Esophagus muscularis mucosa (tissue), 4 donors: ENCODE measurements around the gene CD33. TPM values are rescaled to one million over a fixed set of nuclear protein-coding genes. Genes with fewer than 3 reads are reported as not detected.
A peak's percentile ranks its signal among the peaks of the same experiment; 100 is the strongest.
"Not testable (repeated sequence)": the region's sequence is repeated elsewhere in the genome, so short reads cannot be mapped to it uniquely, and the experiment has no call there.

ENCODE experiments used
- DNase-seq: peaks from one replicate; pipeline ENCODE4 v3.0.0-alpha.2; 2017; ENCODE audit errors: extremely low spot score
- H3K27ac ChIP-seq, 4 donors: fragments of 200-600 bp; sonication (generic); replicated peaks in 1 of 4; 1 replicate in 3 of 4; 2 replicates in 1 of 4; pipeline ENCODE4 v1.5.1; 2016 to 2019; ENCODE audit warnings: mild to moderate bottlenecking in 1 of 4
- H3K27me3 ChIP-seq, 4 donors: fragments of 200-600 bp; sonication (generic); one replicate each; pipeline versions ENCODE4 v1.5.1 to v1.6.0; 2016 to 2019
- H3K36me3 ChIP-seq, 4 donors: fragments of 200-600 bp; sonication (generic); one replicate each; pipeline ENCODE4 v1.5.1; 2016 to 2019
- H3K4me1 ChIP-seq, 4 donors: fragments of 200-600 bp; sonication (generic); one replicate each; pipeline ENCODE4 v1.5.1; 2016 to 2019
- H3K4me3 ChIP-seq, 4 donors: fragments of 200-600 bp; sonication (generic); 1 replicate in 2 of 4; 2 replicates in 2 of 4; pipeline ENCODE4 v1.5.1; 2016 to 2019; ENCODE audit warnings: mild to moderate bottlenecking in 4 of 4, moderate library complexity in 1 of 4
- H3K9me3 ChIP-seq, 4 donors: fragments of 200-600 bp; sonication (generic); 1 replicate in 3 of 4; 2 replicates in 1 of 4; pipeline ENCODE4 v1.5.1; 2016 to 2019
- EP300 ChIP-seq: sonication (generic); formaldehyde crosslinking; IDR thresholded peaks from one replicate; pipeline ENCODE4 v1.6.1; 2017; ENCODE audit warnings: antibody characterized with exemption
- POLR2A ChIP-seq: fragments of 450-650 bp; IDR thresholded peaks from one replicate; pipeline ENCODE4 v1.6.1; 2017; ENCODE audit warnings: antibody characterized with exemption, moderate library complexity, mild to moderate bottlenecking, low read depth
- POLR2AphosphoS5 ChIP-seq, 2 donors: sonication (generic); formaldehyde crosslinking; IDR thresholded peaks; one replicate each; pipeline ENCODE4 v1.6.1; 2017; ENCODE audit warnings: antibody characterized with exemption in 2 of 2
- WGBS: methylation state at CpG from one replicate; pipeline ENCODE4 v1.1.5; 2018; 5-methylcytosine and 5-hydroxymethylcytosine counted together
- intact Hi-C: fragments of 100-400 bp; cut with DNase I; formaldehyde crosslinking; loops from one replicate; pipeline ENCODE4 v1.15.1; 2023
- total RNA-seq, 4 donors: library from RNA; depleted of rRNA; stranded (reverse); fragments of >200 nt; gene quantifications; one replicate each; pipeline versions ENCODE4 v1.1.0 to v1.2.1, GENCODE V29; 2016
- TF ChIP-seq, protein P1 (sequence below), 3 experiments: fragments of 200-600 bp in 2 of 3; fragments of 450-650 bp in 1 of 3; sonication (generic) in 2 of 3; IDR thresholded peaks; one replicate each; pipeline ENCODE4 v1.5.1; 2017 to 2019; ENCODE audit warnings: antibody characterized with exemption in 3 of 3, mild to moderate bottlenecking in 2 of 3, moderate library complexity in 1 of 3

Gene CD33
- total RNA-seq, 4 donors from 2014 or later: 3.0 to 9.9 (median 5.5) TPM

DNA sequence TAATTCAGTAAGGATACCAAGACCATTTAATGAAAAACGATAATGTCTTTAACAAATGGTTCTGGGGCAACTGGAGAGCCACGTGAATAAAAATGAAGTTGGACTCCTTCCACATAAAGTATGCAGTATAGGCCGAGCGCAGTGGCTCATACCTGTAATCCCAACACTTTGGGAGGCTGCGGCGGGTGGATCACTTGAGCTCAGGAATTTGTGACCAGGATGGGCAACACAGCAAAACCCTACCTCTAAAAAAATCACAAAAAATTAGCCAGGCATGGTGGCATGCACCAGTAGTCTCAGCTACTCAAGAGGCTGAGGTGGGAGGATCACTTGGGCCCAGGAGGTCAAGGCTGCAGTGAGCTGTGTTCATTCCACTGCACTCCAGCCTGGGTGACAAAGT, 20.6 kb upstream of the CD33 start:
- Histone ChIP-seq H3K4me3 (no peak overlapping the region), H3K9me3 (no peaks in the 10 kb centered on the region), H3K4me1 (no peaks in the 10 kb centered on the region), H3K36me3 (no peaks in the 10 kb centered on the region), H3K27ac (no peak overlapping the region), H3K27me3 (peaks cover 0 to 26% (median 0%) of the 10 kb centered on the region in 4 donors)
- peak; percentile 45 for DNase-seq
- WGBS: 75% methylated on average over 6 of the region's 6 CpGs
- intact Hi-C loops: no loop called here
- TF ChIP-seq POLR2AphosphoS5 (IDR thresholded peaks at IDR 0.05): no peak
- no peak for TF ChIP-seq EP300
- no peak for TF ChIP-seq POLR2A
- TF ChIP-seq, protein P1, sequence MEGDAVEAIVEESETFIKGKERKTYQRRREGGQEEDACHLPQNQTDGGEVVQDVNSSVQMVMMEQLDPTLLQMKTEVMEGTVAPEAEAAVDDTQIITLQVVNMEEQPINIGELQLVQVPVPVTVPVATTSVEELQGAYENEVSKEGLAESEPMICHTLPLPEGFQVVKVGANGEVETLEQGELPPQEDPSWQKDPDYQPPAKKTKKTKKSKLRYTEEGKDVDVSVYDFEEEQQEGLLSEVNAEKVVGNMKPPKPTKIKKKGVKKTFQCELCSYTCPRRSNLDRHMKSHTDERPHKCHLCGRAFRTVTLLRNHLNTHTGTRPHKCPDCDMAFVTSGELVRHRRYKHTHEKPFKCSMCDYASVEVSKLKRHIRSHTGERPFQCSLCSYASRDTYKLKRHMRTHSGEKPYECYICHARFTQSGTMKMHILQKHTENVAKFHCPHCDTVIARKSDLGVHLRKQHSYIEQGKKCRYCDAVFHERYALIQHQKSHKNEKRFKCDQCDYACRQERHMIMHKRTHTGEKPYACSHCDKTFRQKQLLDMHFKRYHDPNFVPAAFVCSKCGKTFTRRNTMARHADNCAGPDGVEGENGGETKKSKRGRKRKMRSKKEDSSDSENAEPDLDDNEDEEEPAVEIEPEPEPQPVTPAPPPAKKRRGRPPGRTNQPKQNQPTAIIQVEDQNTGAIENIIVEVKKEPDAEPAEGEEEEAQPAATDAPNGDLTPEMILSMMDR (IDR thresholded peaks at IDR 0.05): no peak

DNA sequence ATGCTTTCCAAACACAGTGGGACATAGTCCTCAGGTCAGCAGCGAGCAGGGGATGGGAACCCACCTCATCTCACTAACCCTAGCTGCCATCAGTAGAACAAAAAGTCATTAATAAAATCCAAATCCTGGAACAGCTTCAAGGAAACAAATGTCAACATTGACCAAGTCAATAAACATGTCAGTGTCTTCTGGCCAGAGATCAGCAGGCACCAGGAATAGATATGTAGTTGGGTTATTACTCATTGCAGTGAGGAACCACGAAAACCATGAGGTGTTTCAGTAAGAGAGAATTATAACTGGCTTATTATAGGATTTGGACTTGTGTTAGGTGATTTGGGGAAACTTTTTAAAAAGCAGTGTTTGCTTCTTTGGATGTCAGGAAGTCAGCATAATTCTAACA, 17.1 kb upstream of the CD33 start:
- no peak for TF ChIP-seq EP300
- no peak for TF ChIP-seq POLR2AphosphoS5 (IDR thresholded peaks at IDR 0.05)
- TF ChIP-seq, protein P1 (IDR thresholded peaks at IDR 0.05): no peak
- no peak for TF ChIP-seq POLR2A
- Histone ChIP-seq H3K36me3 (no peaks in the 10 kb centered on the region), H3K9me3 (no peaks in the 10 kb centered on the region), H3K27me3 (no peaks in the 10 kb centered on the region), H3K4me3 (no peak overlapping the region), H3K4me1 (no peaks in the 10 kb centered on the region), H3K27ac (no peak overlapping the region)
- intact Hi-C loops: no loop called here
- 46% methylated on average over 2 of the region's 2 CpGs for WGBS
- DNase-seq: no peak

DNA sequence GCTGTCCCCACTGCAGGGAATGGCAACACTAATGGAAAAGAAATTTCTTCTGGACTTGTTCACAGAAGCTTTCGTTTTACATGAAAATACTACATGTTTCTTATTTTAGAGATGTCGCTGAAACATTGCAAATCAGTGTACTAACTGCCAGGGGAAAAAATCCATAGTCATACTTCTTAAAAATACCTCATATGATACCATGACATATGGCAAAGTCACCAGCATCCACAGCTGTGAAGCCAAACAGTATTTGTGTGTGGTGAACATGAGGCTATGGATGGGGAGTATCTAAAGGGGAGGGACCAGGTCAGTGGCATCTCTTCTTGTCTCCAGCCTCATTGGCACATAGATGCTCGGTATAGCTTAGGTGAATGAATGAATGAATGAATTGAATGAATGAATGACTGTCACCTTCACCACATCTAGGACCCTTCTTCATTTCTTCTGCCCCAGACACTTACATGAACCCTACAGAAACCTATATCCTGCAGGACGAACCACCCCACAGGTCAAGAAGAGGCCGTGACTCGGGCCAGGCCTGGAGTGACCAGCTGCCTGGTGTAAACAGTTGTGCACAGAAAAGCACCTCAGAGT, 14.6 kb upstream of the CD33 start:
- Histone ChIP-seq H3K27me3 (no peaks in the 10 kb centered on the region), H3K4me1 (no peaks in the 10 kb centered on the region), H3K27ac (no peak overlapping the region), H3K9me3 (peaks cover 0 to 8% (median 0%) of the 10 kb centered on the region in 4 donors), H3K4me3 (no peak overlapping the region), H3K36me3 (no peaks in the 10 kb centered on the region)
- TF ChIP-seq POLR2A (no peak), POLR2AphosphoS5 (IDR thresholded peaks at IDR 0.05) (no peak), EP300 (no peak)
- TF ChIP-seq, protein P1 (IDR thresholded peaks at IDR 0.05): no peak
- intact Hi-C loops: no loop called here
- no peak for DNase-seq
- WGBS: 84% methylated on average over 6 of the region's 6 CpGs

DNA sequence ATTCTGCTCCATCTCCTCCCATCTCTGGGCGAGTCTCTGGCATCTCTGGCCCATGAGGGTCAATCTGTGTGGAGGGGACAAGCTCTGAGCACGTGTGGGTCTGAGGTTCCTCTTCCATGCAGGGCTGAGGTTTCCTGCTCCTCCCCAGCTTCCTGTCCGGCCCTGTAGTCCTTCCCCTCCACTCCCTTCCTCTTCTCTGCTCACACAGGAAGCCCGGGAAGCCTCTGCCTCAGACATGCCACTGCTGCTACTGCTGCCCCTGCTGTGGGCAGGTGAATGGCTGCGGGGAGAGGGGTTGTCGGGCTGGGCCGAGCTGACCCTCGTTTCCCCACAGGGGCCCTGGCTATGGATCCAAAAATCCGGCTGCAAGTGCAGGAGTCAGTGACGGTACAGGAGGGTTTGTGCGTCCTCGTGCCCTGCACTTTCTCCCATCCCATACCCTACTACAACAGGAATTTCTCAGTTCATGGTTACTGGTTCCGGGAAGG, 14.0 kb upstream of the CD33 start:
- H3K9me3 ChIP-seq, H3K4me1 ChIP-seq, H3K27me3 ChIP-seq, DNase-seq, H3K36me3 ChIP-seq, intact Hi-C loops, H3K27ac ChIP-seq: not testable (repeated sequence)
- peak overlapping the region in 2 of 4 donors; percentile 14 to 27 for H3K4me3 ChIP-seq
- 49% methylated on average over 8 of the region's 13 CpGs for WGBS

DNA sequence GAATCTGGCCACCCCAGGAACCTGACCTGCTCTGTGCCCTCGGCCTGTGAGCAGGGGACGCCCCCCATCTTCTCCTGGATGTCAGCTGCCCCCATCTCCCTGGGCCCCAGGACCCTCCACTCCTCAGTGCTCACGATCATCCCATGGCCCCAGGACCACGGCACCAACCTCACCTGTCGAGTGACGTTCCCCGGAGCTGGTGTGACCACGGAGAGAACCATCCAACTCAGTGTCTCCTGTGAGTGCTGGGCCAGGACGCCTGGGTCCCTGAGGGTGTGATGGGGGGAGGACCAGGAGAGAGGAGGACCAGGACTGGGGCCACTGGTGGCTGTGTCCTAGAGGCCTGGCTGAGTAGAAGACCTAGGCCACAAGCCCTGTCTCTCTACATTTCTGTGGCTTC, 13.0 kb upstream of the CD33 start:
- no peak for DNase-seq
- Histone ChIP-seq H3K27ac (no peak overlapping the region), H3K4me3 (no peak overlapping the region), H3K4me1 (no peaks in the 10 kb centered on the region), H3K9me3 (peaks cover 0 to 9% (median 0%) of the 10 kb centered on the region in 4 donors), H3K27me3 (no peaks in the 10 kb centered on the region), H3K36me3 (no peaks in the 10 kb centered on the region)
- WGBS: 73% methylated on average over 3 of the region's 9 CpGs
- TF ChIP-seq POLR2A (no peak), POLR2AphosphoS5 (IDR thresholded peaks at IDR 0.05) (no peak), EP300 (no peak)
- TF ChIP-seq, protein P1 (IDR thresholded peaks at IDR 0.05): no peak
- intact Hi-C loops: no loop called here
